ENCODE data around the gene ARHGAP4.

Gene ARHGAP4

DNA sequence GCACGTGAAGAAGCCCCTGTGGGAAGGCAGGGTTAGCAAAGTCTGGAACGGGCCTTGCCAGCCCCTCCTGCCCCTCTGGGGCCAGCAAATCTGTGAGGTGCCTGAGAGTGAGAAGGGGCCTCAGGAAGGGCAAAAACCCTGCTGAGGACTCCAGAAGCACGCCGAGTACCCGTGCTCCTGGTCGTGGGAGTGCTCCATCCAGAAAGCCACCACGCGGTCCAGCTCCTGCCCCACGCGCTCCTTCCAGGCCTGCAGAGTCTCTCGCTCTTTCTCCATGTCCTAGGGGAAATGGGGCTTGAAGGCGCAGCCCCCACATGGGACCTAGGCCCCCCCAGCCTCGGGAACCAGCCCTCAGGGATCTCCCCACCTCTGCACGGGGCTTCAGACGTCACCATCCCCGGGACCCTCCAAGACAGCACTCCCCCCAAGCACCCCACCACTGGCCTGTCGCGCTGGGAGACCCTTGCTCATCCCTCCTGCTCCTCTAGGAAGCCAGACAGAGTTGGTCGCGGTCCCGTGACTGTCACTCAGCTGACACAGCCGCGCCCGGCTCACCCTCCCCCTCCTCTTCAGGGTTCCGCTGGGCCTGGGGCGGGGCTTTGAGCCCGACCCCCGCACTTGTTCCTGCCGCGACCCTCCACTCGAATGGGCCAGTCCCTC, 18.2 kb upstream of the ARHGAP4 start, which contains the start of gene RENBP:
Gene RENBP (minus strand): TSS at position 504 of the 660 bp plus-strand sequence. CDS start 33 bp downstream, at position 471.
- Histone ChIP-seq H3K4me1 (no peaks in the 10 kb centered on the region), H3K27me3 (no peaks in the 10 kb centered on the region), H3K4me3 (ENCODE audit: low read depth, low read length) (peak within 1 kb of the TSS; percentile 47), H3K36me3 (peaks cover 5% of the 10 kb centered on the region), H3K9me3 (no peaks in the 10 kb centered on the region)
- peak; percentile 70 for DNase-seq
- TF ChIP-seq, protein P1, sequence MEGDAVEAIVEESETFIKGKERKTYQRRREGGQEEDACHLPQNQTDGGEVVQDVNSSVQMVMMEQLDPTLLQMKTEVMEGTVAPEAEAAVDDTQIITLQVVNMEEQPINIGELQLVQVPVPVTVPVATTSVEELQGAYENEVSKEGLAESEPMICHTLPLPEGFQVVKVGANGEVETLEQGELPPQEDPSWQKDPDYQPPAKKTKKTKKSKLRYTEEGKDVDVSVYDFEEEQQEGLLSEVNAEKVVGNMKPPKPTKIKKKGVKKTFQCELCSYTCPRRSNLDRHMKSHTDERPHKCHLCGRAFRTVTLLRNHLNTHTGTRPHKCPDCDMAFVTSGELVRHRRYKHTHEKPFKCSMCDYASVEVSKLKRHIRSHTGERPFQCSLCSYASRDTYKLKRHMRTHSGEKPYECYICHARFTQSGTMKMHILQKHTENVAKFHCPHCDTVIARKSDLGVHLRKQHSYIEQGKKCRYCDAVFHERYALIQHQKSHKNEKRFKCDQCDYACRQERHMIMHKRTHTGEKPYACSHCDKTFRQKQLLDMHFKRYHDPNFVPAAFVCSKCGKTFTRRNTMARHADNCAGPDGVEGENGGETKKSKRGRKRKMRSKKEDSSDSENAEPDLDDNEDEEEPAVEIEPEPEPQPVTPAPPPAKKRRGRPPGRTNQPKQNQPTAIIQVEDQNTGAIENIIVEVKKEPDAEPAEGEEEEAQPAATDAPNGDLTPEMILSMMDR (IDR thresholded peaks at IDR 0.05; ENCODE audit: low read depth, low read length): no peak

DNA sequence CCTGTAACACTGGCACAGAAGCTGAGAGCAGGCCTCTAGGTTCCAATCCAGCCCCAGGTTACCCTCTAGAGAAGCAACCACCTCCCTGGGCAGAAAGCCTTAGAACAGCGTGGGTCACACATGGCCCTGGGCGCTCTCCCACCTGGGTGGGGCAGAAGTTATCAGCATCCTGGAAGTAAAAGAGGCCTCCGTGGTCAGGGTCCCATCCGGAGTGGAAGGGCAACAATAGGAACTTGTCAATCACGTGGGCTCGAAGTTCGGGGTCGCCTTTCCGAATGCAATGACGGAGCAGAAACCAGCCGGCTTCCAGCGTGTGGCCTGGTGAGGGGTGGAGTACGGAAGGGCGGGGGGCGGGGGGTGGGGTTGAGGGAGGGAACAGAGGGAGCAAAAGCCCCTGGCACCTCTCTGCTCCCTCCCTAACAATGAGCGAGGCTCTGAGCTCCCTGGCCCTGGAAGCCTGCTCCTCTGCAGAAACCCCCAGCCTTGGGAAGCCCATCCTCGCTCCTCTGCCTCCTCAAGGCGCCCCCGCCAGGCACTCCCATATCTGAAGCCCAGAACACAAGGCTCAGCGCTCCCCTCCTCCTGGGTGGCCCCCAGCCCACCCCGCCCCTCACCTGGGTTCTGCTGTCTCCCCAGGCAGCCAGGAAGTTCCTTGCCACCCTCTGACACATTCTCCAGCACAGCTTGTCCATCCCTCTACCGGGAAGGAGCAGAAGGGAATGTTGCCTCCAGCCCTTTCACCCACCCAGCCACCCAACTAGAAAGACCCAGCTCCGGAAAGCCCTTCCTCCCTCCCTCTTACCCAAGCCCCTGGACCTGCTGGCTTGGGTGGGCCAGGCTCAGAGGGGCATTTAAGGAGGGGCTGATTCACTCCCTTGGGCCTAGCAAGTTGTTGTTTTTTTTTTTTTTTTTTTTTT, 15.5 kb upstream of the ARHGAP4 start:
- no peak overlapping the region for H3K4me3 ChIP-seq (ENCODE audit: low read depth, low read length)
- TF ChIP-seq, protein P1 (IDR thresholded peaks at IDR 0.05; ENCODE audit: low read depth, low read length): no peak
- no peaks in the 10 kb centered on the region for H3K27me3 ChIP-seq
- H3K36me3 ChIP-seq: no peaks in the 10 kb centered on the region
- DNase-seq: no peak
- no peaks in the 10 kb centered on the region for H3K9me3 ChIP-seq
- H3K4me1 ChIP-seq: no peaks in the 10 kb centered on the region

GRCh38 chrX:153939573-153939972, 13.5 kb upstream of the ARHGAP4 start:
- Histone ChIP-seq H3K36me3 (no peaks in the 10 kb centered on the region), H3K4me1 (no peaks in the 10 kb centered on the region), H3K9me3 (no peaks in the 10 kb centered on the region), H3K4me3 (ENCODE audit: low read depth, low read length) (no peak overlapping the region), H3K27me3 (no peaks in the 10 kb centered on the region)
- TF ChIP-seq, protein P1 (IDR thresholded peaks at IDR 0.05; ENCODE audit: low read depth, low read length): no peak
- no peak for DNase-seq

DNA sequence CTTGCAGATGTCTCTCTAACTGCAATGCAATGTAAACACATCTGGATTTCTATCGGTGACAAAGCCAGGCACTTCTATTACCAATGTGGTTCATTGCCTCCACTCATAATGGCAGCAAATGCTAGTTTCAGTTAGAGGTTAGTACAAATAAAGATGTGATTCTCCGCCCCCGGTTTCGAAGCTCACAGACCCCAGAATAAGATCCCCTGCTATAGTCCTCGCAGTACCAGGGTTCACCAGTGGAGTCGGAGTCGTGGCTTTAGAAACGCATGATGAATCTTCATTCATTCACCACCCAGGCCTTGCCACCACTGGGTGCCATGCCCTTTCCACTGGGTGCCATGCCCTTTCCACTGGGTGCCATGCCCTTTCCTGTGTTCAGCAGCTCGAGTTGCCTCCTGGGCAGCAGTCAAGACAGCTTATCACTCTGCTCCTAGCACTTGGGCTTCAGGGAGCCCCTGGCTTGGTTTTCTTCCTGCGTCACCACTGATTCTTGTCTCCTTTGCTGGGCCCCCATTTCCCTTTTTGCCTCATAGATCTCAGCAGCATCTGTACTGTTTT, 12.2 kb upstream of the ARHGAP4 start:
- no peak for DNase-seq
- H3K27me3 ChIP-seq: no peaks in the 10 kb centered on the region
- no peak overlapping the region for H3K4me3 ChIP-seq (ENCODE audit: low read depth, low read length)

DNA sequence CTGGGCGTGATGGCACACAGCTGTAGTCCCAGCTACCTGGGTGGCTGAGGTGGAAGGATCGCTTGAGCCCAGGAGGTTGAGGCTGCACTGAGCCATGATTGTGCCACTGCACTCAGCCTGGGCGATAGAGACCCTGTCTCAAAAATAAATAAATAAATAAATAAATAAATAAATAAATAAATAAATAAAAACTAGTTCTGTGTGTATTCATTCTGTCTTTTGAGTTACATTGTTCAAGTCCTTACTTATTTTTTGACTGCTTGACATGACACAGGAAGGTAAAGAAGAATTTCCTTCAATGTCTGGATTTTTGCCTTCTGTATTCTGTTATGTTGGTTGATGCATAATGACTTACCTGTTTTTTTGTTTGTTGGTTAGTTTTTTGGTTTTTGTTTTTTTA, 11.0 kb upstream of the ARHGAP4 start:
- Histone ChIP-seq H3K4me1 (no peaks in the 10 kb centered on the region), H3K9me3 (no peaks in the 10 kb centered on the region), H3K36me3 (peaks cover 11% of the 10 kb centered on the region), H3K27me3 (no peaks in the 10 kb centered on the region), H3K4me3 (ENCODE audit: low read depth, low read length) (no peak overlapping the region)
- TF ChIP-seq, protein P1 (IDR thresholded peaks at IDR 0.05; ENCODE audit: low read depth, low read length): no peak
- no peak for DNase-seq

More for the DNA sequence above, 12.2 kb upstream of the ARHGAP4 start:
- Histone ChIP-seq H3K9me3 (no peaks in the 10 kb centered on the region), H3K4me1 (no peaks in the 10 kb centered on the region), H3K36me3 (peaks cover under 1% of the 10 kb centered on the region)
- TF ChIP-seq, protein P1 (IDR thresholded peaks at IDR 0.05; ENCODE audit: low read depth, low read length): no peak
